ENCODE results near the gene RIMBP2. TPM values are rescaled to one million over a fixed set of nuclear protein-coding genes. Genes with fewer than 3 reads are reported as not detected.

RIMBP2 gene
- total RNA-seq, 1 donor from 2014 or later, result 20.5 TPM

DNA sequence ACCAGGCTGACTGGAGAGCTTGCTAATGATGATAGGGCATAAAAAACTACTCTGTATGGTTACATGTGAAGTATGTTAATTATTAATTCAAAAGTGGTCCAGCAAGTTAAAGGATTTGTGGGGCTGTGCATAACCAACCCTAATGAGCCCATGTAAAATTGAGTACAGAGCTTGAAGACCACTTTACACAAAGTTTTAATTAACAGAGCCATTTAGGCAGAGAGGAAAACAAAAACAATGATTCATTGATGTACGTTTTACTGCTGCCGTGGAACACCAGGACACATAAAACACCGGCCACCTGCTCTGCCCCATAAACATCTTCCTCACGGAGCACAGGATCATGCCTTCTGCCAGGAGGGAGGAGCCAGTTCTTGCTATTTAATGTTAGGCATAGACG lies 83.5 kb downstream of the RIMBP2 start:
- H3K27me3 Mint-ChIP-seq (ENCODE audit: unreplicated experiment), result peaks cover 3% of the 10 kb centered on the region
- peaks cover 15% of the 10 kb centered on the region for H3K9me3 Mint-ChIP-seq (ENCODE audit: unreplicated experiment)
- no peaks in the 10 kb centered on the region for H3K36me3 Mint-ChIP-seq (ENCODE audit: unreplicated experiment)
- H3K27ac Mint-ChIP-seq (ENCODE audit: unreplicated experiment), result no peak overlapping the region
- DNase-seq, result no peak
- no peak for TF ChIP-seq CTCF (IDR thresholded peaks at IDR 0.05; ENCODE audit: partially characterized antibody, unreplicated experiment)
- peaks cover 12% of the 10 kb centered on the region for H3K4me1 Mint-ChIP-seq (ENCODE audit: low read depth, unreplicated experiment)
- no peak overlapping the region for H3K4me3 Mint-ChIP-seq (ENCODE audit: unreplicated experiment)

DNA sequence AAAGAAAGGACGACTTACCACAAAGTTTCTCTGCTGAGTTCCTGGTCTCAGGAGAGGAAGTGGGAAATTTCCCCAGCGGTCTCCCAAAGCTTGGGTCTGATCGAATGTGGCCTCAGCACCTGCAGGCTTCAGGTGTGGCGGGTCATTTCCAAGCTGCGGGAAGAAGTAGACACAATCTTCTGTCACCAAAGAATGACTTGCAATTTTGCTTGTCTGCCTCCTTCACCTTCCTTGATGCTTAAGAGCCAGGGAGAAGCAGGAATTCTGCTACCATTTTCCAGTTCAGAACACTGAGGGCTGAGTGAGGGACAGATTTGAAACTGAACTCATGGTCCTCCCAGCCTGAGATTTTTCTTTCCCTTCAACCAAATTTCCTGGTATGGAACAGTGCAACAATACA lies 87.8 kb downstream of the RIMBP2 start:
- no peak for TF ChIP-seq CTCF (IDR thresholded peaks at IDR 0.05; ENCODE audit: partially characterized antibody, unreplicated experiment)
- Mint-ChIP-seq H3K36me3 (ENCODE audit: unreplicated experiment) (peaks cover 8% of the 10 kb centered on the region), H3K4me3 (ENCODE audit: unreplicated experiment) (no peak overlapping the region), H3K27ac (ENCODE audit: unreplicated experiment) (no peak overlapping the region), H3K27me3 (ENCODE audit: unreplicated experiment) (peaks cover 6% of the 10 kb centered on the region), H3K4me1 (ENCODE audit: low read depth, unreplicated experiment) (peaks cover 9% of the 10 kb centered on the region), H3K9me3 (ENCODE audit: unreplicated experiment) (peaks cover 6% of the 10 kb centered on the region)
- DNase-seq, result no peak

DNA sequence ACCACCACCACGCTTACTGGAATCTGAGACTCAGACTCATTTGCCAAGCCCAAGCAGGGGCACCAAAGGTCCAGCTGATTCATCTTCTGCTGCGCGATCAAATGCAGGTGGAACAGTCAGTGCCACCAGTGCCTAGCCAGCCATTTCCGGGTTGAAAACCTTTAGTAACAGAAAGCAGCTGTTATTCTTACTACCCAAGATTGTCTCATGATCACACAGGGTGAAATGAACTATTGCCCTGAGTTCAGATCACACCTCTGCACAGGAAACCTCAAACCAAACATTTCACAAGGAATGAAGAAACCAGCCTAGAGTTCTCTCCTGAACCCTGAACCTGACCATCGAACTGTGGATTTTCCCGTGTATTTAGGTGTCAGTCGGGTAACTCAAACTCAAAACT lies 88.9 kb downstream of the RIMBP2 start:
- Mint-ChIP-seq H3K27ac (ENCODE audit: unreplicated experiment) (no peak overlapping the region), H3K9me3 (ENCODE audit: unreplicated experiment) (peaks cover 6% of the 10 kb centered on the region), H3K4me1 (ENCODE audit: low read depth, unreplicated experiment) (peaks cover 3% of the 10 kb centered on the region), H3K27me3 (ENCODE audit: unreplicated experiment) (peaks cover 5% of the 10 kb centered on the region), H3K4me3 (ENCODE audit: unreplicated experiment) (no peak overlapping the region), H3K36me3 (ENCODE audit: unreplicated experiment) (peaks cover 8% of the 10 kb centered on the region)
- no peak for TF ChIP-seq CTCF (IDR thresholded peaks at IDR 0.05; ENCODE audit: partially characterized antibody, unreplicated experiment)
- DNase-seq, result no peak

DNA sequence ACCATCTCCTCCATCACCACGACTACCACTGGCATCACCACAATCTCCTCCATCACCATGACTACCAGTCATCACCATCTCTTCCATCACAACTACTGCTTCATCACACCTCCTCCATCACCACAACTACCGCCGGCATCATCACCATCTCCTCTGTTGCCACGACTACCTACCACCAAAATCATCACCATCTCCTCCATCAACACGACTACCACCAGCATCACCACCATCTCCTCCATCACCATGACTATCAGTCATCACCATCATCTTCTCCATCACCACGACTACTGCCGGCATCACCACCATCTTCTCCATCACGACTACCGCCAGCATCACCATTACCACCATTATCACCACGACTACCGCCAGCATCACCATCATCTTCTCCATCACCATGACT lies 89.5 kb downstream of the RIMBP2 start:
- H3K36me3 Mint-ChIP-seq (ENCODE audit: unreplicated experiment), result peaks cover 12% of the 10 kb centered on the region
- no peaks in the 10 kb centered on the region for H3K4me1 Mint-ChIP-seq (ENCODE audit: low read depth, unreplicated experiment)
- peaks cover 10% of the 10 kb centered on the region for H3K9me3 Mint-ChIP-seq (ENCODE audit: unreplicated experiment)
- no peak for DNase-seq
- no peak overlapping the region for H3K27ac Mint-ChIP-seq (ENCODE audit: unreplicated experiment)
- no peak for TF ChIP-seq CTCF (IDR thresholded peaks at IDR 0.05; ENCODE audit: partially characterized antibody, unreplicated experiment)
- peaks cover 5% of the 10 kb centered on the region for H3K27me3 Mint-ChIP-seq (ENCODE audit: unreplicated experiment)
- H3K4me3 Mint-ChIP-seq (ENCODE audit: unreplicated experiment), result no peak overlapping the region

GRCh38 chr12:130625201-130625600 lies 90.9 kb downstream of the RIMBP2 start:
- H3K4me3 Mint-ChIP-seq (ENCODE audit: unreplicated experiment), result no peak overlapping the region
- H3K27me3 Mint-ChIP-seq (ENCODE audit: unreplicated experiment), result peaks cover 5% of the 10 kb centered on the region
- no peak overlapping the region for H3K27ac Mint-ChIP-seq (ENCODE audit: unreplicated experiment)
- no peak for DNase-seq
- TF ChIP-seq CTCF (IDR thresholded peaks at IDR 0.05; ENCODE audit: partially characterized antibody, unreplicated experiment), result no peak
- peaks cover 13% of the 10 kb centered on the region for H3K36me3 Mint-ChIP-seq (ENCODE audit: unreplicated experiment)
- no peaks in the 10 kb centered on the region for H3K4me1 Mint-ChIP-seq (ENCODE audit: low read depth, unreplicated experiment)
- H3K9me3 Mint-ChIP-seq (ENCODE audit: unreplicated experiment), result peaks cover 12% of the 10 kb centered on the region

All from glutamatergic neuron (in vitro differentiated cells).